ENCODE results near the gene GPR35.

DNA sequence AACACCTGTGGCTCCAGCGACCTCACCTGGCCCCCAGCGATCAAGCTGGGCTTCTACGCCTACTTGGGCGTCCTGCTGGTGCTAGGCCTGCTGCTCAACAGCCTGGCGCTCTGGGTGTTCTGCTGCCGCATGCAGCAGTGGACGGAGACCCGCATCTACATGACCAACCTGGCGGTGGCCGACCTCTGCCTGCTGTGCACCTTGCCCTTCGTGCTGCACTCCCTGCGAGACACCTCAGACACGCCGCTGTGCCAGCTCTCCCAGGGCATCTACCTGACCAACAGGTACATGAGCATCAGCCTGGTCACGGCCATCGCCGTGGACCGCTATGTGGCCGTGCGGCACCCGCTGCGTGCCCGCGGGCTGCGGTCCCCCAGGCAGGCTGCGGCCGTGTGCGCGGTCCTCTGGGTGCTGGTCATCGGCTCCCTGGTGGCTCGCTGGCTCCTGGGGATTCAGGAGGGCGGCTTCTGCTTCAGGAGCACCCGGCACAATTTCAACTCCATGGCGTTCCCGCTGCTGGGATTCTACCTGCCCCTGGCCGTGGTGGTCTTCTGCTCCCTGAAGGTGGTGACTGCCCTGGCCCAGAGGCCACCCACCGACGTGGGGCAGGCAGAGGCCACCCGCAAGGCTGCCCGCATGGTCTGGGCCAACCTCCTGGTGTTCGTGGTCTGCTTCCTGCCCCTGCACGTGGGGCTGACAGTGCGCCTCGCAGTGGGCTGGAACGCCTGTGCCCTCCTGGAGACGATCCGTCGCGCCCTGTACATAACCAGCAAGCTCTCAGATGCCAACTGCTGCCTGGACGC is 4.9 kb downstream of the GPR35 start:
- TF ChIP-seq POLR2A (IDR thresholded peaks at IDR 0.05), result no peak
- TF ChIP-seq, protein P1, sequence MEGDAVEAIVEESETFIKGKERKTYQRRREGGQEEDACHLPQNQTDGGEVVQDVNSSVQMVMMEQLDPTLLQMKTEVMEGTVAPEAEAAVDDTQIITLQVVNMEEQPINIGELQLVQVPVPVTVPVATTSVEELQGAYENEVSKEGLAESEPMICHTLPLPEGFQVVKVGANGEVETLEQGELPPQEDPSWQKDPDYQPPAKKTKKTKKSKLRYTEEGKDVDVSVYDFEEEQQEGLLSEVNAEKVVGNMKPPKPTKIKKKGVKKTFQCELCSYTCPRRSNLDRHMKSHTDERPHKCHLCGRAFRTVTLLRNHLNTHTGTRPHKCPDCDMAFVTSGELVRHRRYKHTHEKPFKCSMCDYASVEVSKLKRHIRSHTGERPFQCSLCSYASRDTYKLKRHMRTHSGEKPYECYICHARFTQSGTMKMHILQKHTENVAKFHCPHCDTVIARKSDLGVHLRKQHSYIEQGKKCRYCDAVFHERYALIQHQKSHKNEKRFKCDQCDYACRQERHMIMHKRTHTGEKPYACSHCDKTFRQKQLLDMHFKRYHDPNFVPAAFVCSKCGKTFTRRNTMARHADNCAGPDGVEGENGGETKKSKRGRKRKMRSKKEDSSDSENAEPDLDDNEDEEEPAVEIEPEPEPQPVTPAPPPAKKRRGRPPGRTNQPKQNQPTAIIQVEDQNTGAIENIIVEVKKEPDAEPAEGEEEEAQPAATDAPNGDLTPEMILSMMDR (IDR thresholded peaks at IDR 0.05), result no peak

All from Peyer's patch (tissue), 4 donors.